ENCODE results near the gene GCDH. TPM values are rescaled to one million over a fixed set of nuclear protein-coding genes. Genes with fewer than 3 reads are reported as not detected.

Gene GCDH
- total and polyA plus RNA-seq, 5 donors from 2014 or later: 15.1 to 40.0 (median 16.3) TPM

- Histone ChIP-seq H3K9me3 (ENCODE audit: control insufficient read depth in 2 of 2, low read length in 2 of 2) (no peaks in the 10 kb centered on the region), H3K27me3 (ENCODE audit: control insufficient read depth, insufficient read depth, low read length) (no peaks in the 10 kb centered on the region), H3K4me1 (ENCODE audit: control insufficient read depth, insufficient read depth, low read length, poor library complexity, severe bottlenecking) (peaks cover 24% of the 10 kb centered on the region), H3K4me3 (ENCODE audit: low read depth, low read length) (no peak overlapping the region), H3K27ac (ENCODE audit: insufficient read depth, low read length, poor library complexity, severe bottlenecking) (no peak overlapping the region), H3K36me3 (ENCODE audit: control insufficient read depth, insufficient read depth, low read length) (peaks cover 10% of the 10 kb centered on the region)
- H3K4me1 Mint-ChIP-seq: peaks cover 4 to 38% (median 16%) of the 10 kb centered on the region in 4 donors
- peaks cover 6% of the 10 kb centered on the region for H3K36me3 Mint-ChIP-seq
- H3K27ac Mint-ChIP-seq: peak overlapping the region; percentile 12 to 86 (median 86)
- H3K9me3 Mint-ChIP-seq: no peaks in the 10 kb centered on the region
- peaks cover 4% of the 10 kb centered on the region for H3K27me3 Mint-ChIP-seq
- ATAC-seq (ENCODE audit: low read depth in 2 of 2): no peak
- no peak for DNase-seq
- H3K4me3 Mint-ChIP-seq: peak overlapping the region in 1 of 4 donors; percentile 85
These were observed 27.3 kb downstream of the GCDH start for GRCh38 chr19:12918253-12918652.

DNA sequence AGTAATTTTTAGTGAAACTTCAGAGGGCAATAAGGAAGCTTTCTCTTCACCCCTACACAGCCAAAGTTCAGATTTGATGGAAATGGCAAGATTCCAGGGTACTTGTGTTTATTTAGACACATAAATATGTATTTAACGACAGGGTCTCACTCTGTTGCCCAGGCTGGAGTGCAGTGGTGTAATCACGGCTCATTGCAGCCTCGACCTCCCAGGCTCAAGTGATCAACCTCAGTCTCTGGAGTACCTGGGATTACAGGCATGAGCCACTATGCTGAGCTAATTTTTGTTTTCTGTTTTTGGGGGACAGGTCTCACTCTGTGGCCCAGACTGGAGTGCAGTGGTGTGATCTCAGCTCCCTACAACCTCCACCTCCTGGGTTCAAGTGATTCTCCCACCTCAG is 30.1 kb downstream of the GCDH start:
- Mint-ChIP-seq H3K4me1 (peaks cover 0 to 16% (median 9%) of the 10 kb centered on the region in 4 donors), H3K4me3 (peak overlapping the region in 2 of 4 donors; percentile 11 to 83), H3K27ac (peak overlapping the region in 2 of 3 donors; percentile 48 to 82), H3K36me3 (peaks cover 11% of the 10 kb centered on the region), H3K9me3 (no peaks in the 10 kb centered on the region), H3K27me3 (peaks cover 4% of the 10 kb centered on the region)
- no peaks in the 10 kb centered on the region for H3K9me3 ChIP-seq (ENCODE audit: control insufficient read depth in 2 of 2, low read length in 2 of 2)
- peaks cover 28% of the 10 kb centered on the region for H3K36me3 ChIP-seq (ENCODE audit: control insufficient read depth, insufficient read depth, low read length)
- H3K4me3 ChIP-seq (ENCODE audit: low read depth, low read length): no peak overlapping the region
- H3K27me3 ChIP-seq (ENCODE audit: control insufficient read depth, insufficient read depth, low read length): no peaks in the 10 kb centered on the region
- H3K4me1 ChIP-seq (ENCODE audit: control insufficient read depth, insufficient read depth, low read length, poor library complexity, severe bottlenecking): peaks cover 10% of the 10 kb centered on the region
- no peak for ATAC-seq (ENCODE audit: low read depth in 2 of 2)
- no peak overlapping the region for H3K27ac ChIP-seq (ENCODE audit: insufficient read depth, low read length, poor library complexity, severe bottlenecking)
- no peak for DNase-seq

DNA sequence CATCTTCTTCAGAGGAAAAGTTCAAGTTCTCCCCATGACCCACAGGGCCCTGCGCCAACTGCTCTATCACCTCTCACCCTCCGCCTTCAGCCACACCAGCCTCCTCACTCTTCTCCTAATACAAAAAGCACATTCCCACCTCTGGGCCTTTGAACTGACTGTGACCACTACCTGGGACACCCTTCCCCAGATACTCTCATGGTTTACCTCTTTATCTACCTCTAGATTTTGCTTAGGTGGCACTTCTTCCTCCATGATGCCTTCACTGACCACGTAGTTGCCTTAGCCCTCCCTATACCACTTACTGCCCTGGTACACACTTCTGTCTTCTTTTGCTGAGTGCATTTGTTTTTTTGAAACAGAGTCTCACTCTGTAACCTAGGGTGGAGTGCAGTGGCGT is 32.0 kb downstream of the GCDH start:
- Mint-ChIP-seq H3K9me3 (no peaks in the 10 kb centered on the region), H3K4me1 (peaks cover 0 to 16% (median 9%) of the 10 kb centered on the region in 4 donors), H3K27ac (peak overlapping the region in 1 of 3 donors; percentile 54), H3K36me3 (peaks cover 18% of the 10 kb centered on the region), H3K4me3 (peak overlapping the region in 1 of 4 donors; percentile 77), H3K27me3 (peaks cover 4% of the 10 kb centered on the region)
- Histone ChIP-seq H3K9me3 (ENCODE audit: control insufficient read depth in 2 of 2, low read length in 2 of 2) (no peaks in the 10 kb centered on the region), H3K4me1 (ENCODE audit: control insufficient read depth, insufficient read depth, low read length, poor library complexity, severe bottlenecking) (peaks cover 10% of the 10 kb centered on the region), H3K27ac (ENCODE audit: insufficient read depth, low read length, poor library complexity, severe bottlenecking) (no peak overlapping the region), H3K27me3 (ENCODE audit: control insufficient read depth, insufficient read depth, low read length) (no peaks in the 10 kb centered on the region), H3K4me3 (ENCODE audit: low read depth, low read length) (no peak overlapping the region), H3K36me3 (ENCODE audit: control insufficient read depth, insufficient read depth, low read length) (peaks cover 40% of the 10 kb centered on the region)
- no peak for DNase-seq
- ATAC-seq (ENCODE audit: low read depth in 2 of 2): no peak

- no peak for DNase-seq
- H3K4me1 ChIP-seq (ENCODE audit: control insufficient read depth, insufficient read depth, low read length, poor library complexity, severe bottlenecking): no peaks in the 10 kb centered on the region
- peak overlapping the region in 1 of 4 donors; percentile 29 for H3K4me3 Mint-ChIP-seq
- H3K27ac ChIP-seq (ENCODE audit: insufficient read depth, low read length, poor library complexity, severe bottlenecking): no peak overlapping the region
- peaks cover 26% of the 10 kb centered on the region for H3K36me3 Mint-ChIP-seq
- no peak for ATAC-seq (ENCODE audit: low read depth in 2 of 2)
- no peak overlapping the region for H3K27ac Mint-ChIP-seq
- peaks cover 0 to 12% (median 7%) of the 10 kb centered on the region in 4 donors for H3K4me1 Mint-ChIP-seq
- no peaks in the 10 kb centered on the region for H3K9me3 ChIP-seq (ENCODE audit: control insufficient read depth in 2 of 2, low read length in 2 of 2)
- peaks cover 56% of the 10 kb centered on the region for H3K36me3 ChIP-seq (ENCODE audit: control insufficient read depth, insufficient read depth, low read length)
- H3K4me3 ChIP-seq (ENCODE audit: low read depth, low read length): no peak overlapping the region
- H3K27me3 ChIP-seq (ENCODE audit: control insufficient read depth, insufficient read depth, low read length): no peaks in the 10 kb centered on the region
- no peaks in the 10 kb centered on the region for H3K9me3 Mint-ChIP-seq
- H3K27me3 Mint-ChIP-seq: no peaks in the 10 kb centered on the region
These were observed 33.8 kb downstream of the GCDH start for GRCh38 chr19:12924621-12925310.

- no peak for DNase-seq
- no peaks in the 10 kb centered on the region for H3K9me3 Mint-ChIP-seq
- H3K27ac ChIP-seq (ENCODE audit: insufficient read depth, low read length, poor library complexity, severe bottlenecking): no peak overlapping the region
- H3K27me3 Mint-ChIP-seq: no peaks in the 10 kb centered on the region
- H3K27ac Mint-ChIP-seq: no peak overlapping the region
- peaks cover 18% of the 10 kb centered on the region for H3K36me3 Mint-ChIP-seq
- no peaks in the 10 kb centered on the region for H3K9me3 ChIP-seq (ENCODE audit: control insufficient read depth in 2 of 2, low read length in 2 of 2)
- H3K4me1 ChIP-seq (ENCODE audit: control insufficient read depth, insufficient read depth, low read length, poor library complexity, severe bottlenecking): peaks cover 22% of the 10 kb centered on the region
- no peak for ATAC-seq (ENCODE audit: low read depth in 2 of 2)
- H3K36me3 ChIP-seq (ENCODE audit: control insufficient read depth, insufficient read depth, low read length): peaks cover 35% of the 10 kb centered on the region
- H3K4me3 Mint-ChIP-seq: peak overlapping the region in 1 of 4 donors; percentile 38
- no peaks in the 10 kb centered on the region for H3K27me3 ChIP-seq (ENCODE audit: control insufficient read depth, insufficient read depth, low read length)
- H3K4me1 Mint-ChIP-seq: peaks cover 0 to 33% (median 18%) of the 10 kb centered on the region in 4 donors
- no peak overlapping the region for H3K4me3 ChIP-seq (ENCODE audit: low read depth, low read length)
These were observed 39.2 kb downstream of the GCDH start for GRCh38 chr19:12930002-12930645.

- Mint-ChIP-seq H3K9me3 (no peaks in the 10 kb centered on the region), H3K4me3 (peak overlapping the region; percentile 93 to 99 (median 95)), H3K4me1 (peaks cover 0 to 41% (median 18%) of the 10 kb centered on the region in 4 donors), H3K36me3 (peaks cover 12% of the 10 kb centered on the region), H3K27me3 (no peaks in the 10 kb centered on the region), H3K27ac (peak overlapping the region; percentile 54 to 99 (median 95))
- H3K4me1 ChIP-seq (ENCODE audit: control insufficient read depth, insufficient read depth, low read length, poor library complexity, severe bottlenecking): peaks cover 26% of the 10 kb centered on the region
- no peak for ATAC-seq (ENCODE audit: low read depth in 2 of 2)
- H3K27ac ChIP-seq (ENCODE audit: insufficient read depth, low read length, poor library complexity, severe bottlenecking): peak overlapping the region; percentile 70
- H3K4me3 ChIP-seq (ENCODE audit: low read depth, low read length): peak overlapping the region; percentile 79
- H3K9me3 ChIP-seq (ENCODE audit: control insufficient read depth in 2 of 2, low read length in 2 of 2): no peaks in the 10 kb centered on the region
- DNase-seq: no peak
- no peaks in the 10 kb centered on the region for H3K27me3 ChIP-seq (ENCODE audit: control insufficient read depth, insufficient read depth, low read length)
- peaks cover 22% of the 10 kb centered on the region for H3K36me3 ChIP-seq (ENCODE audit: control insufficient read depth, insufficient read depth, low read length)
These were observed 41.7 kb downstream of the GCDH start for GRCh38 chr19:12932392-12933286.

GRCh38 chr19:12933287-12934072 is 42.5 kb downstream of the GCDH start, which contains the start of gene FARSA:
Gene FARSA, minus strand, starts transcription at chr19:12933711. Its CDS starts 15 bp downstream, at chr19:12933696.
- Mint-ChIP-seq H3K4me3 (peak within 1 kb of the TSS; percentile 93 to 99 (median 95)), H3K4me1 (peaks cover 0 to 50% (median 22%) of the 10 kb centered on the region in 4 donors), H3K27ac (peak within 1 kb of the TSS; percentile 76 to 99 (median 95)), H3K9me3 (no peaks in the 10 kb centered on the region), H3K27me3 (no peaks in the 10 kb centered on the region), H3K36me3 (peaks cover 8% of the 10 kb centered on the region)
- Histone ChIP-seq H3K27me3 (ENCODE audit: control insufficient read depth, insufficient read depth, low read length) (no peaks in the 10 kb centered on the region), H3K36me3 (ENCODE audit: control insufficient read depth, insufficient read depth, low read length) (peaks cover 16% of the 10 kb centered on the region), H3K4me1 (ENCODE audit: control insufficient read depth, insufficient read depth, low read length, poor library complexity, severe bottlenecking) (peaks cover 32% of the 10 kb centered on the region), H3K27ac (ENCODE audit: insufficient read depth, low read length, poor library complexity, severe bottlenecking) (peak within 1 kb of the TSS; percentile 70), H3K4me3 (ENCODE audit: low read depth, low read length) (peak within 1 kb of the TSS; percentile 79), H3K9me3 (ENCODE audit: control insufficient read depth in 2 of 2, low read length in 2 of 2) (no peaks in the 10 kb centered on the region)
- ATAC-seq (ENCODE audit: low read depth in 2 of 2): peak; percentile 54 to 60
- peak; percentile 83 to 94 (median 85) for DNase-seq
